A549 (cell line): Measurements from ENCODE around the gene CISH. TPM values are rescaled to one million over a fixed set of nuclear protein-coding genes. Genes with fewer than 3 reads are reported as not detected.

ENCODE experiments used
- ATAC-seq, 2 experiments: fragments of 200-7000 bp in 1 of 2; fragments of >200 bp in 1 of 2; cut with Nextera tagmentation in 1 of 2; cut with Tn5 transposase in 1 of 2; 3 replicates each; pipeline versions ENCODE4 v1.8.0 to v1.9.1; 2018 to 2020; ENCODE audit warnings: mild to moderate bottlenecking in 1 of 2, moderate library complexity in 1 of 2
- CTCF ChIA-PET: fragments of 300-600 bp; sonication (Branson Sonifier 250); formaldehyde crosslinking; extraction: SDS; loops from one replicate; lab custom pipeline; 2021; ENCODE audit warnings: antibody characterized with exemption, inconsistent platforms; lab: Yijun Ruan, JAX
- POLR2A ChIA-PET: fragments of 350-600 bp; formaldehyde crosslinking; extraction: SDS; loops from one replicate; lab custom pipeline; 2021; ENCODE audit warnings: antibody characterized with exemption, inconsistent platforms; lab: Yijun Ruan, JAX
- DNase-seq, 2 experiments: peaks; one replicate each; pipeline versions ENCODE4 v3.0.0 to v3.0.0-alpha.2; 2011 to 2016; ENCODE audit warnings: low read depth in 1 of 2, low spot score in 1 of 2
- FAIRE-seq: peaks from 2 replicates; lab custom pipeline; 2011; peaks lifted over from hg19 to GRCh38; lab: Jason Lieb, UNC
- H3K27ac ChIP-seq, 2 experiments: fragments of >200 bp; sonication (Bioruptor Twin); formaldehyde crosslinking; 3 replicates each; pipeline ENCODE4 v1.5.1; 2016 to 2017
- H3K4me1 ChIP-seq: fragments of >200 bp; sonication (Bioruptor Twin); formaldehyde crosslinking; 3 replicates; pipeline ENCODE4 v1.6.1; 2016
- H3K4me2 ChIP-seq: fragments of >200 bp; sonication (Bioruptor Twin); formaldehyde crosslinking; 3 replicates; pipeline ENCODE4 v1.6.1; 2016
- H3K4me3 ChIP-seq: fragments of >200 bp; sonication (Bioruptor Twin); formaldehyde crosslinking; 3 replicates; pipeline ENCODE4 v1.5.1; 2016
- H3K9me3 ChIP-seq: fragments of >200 bp; sonication (Bioruptor Twin); formaldehyde crosslinking; 3 replicates; pipeline ENCODE4 v1.6.1; 2016
- CBX8 ChIP-seq: fragments of 200-600 bp; sonication (generic); IDR thresholded peaks from 2 replicates; pipeline ENCODE4 v1.6.1; 2016
- CHD2 ChIP-seq: fragments of 150-350 bp; IDR thresholded peaks from 2 replicates; pipeline ENCODE4 v1.6.1; 2014; ENCODE audit warnings: low read length; ENCODE audit not compliant: partially characterized antibody
- FOSL2 ChIP-seq, 2 experiments: fragments of 450-650 bp in 1 of 2; fragments of >200 bp in 1 of 2; sonication (Bioruptor Twin) in 1 of 2; formaldehyde crosslinking; IDR thresholded peaks; 2 replicates each; pipeline versions ENCODE4 v1.5.0 to v1.6.1; 2016 to 2020; ENCODE audit warnings: mild to moderate bottlenecking in 1 of 2, moderate library complexity in 1 of 2
- HEYL ChIP-seq: fragments of 250-450 bp; sonication (Bioruptor Pico); IDR thresholded peaks from 2 replicates; pipeline ENCODE4 v1.8.0; 2021; ENCODE audit warnings: mild to moderate bottlenecking, moderate library complexity
- MAZ ChIP-seq: fragments of 150-350 bp; IDR thresholded peaks from 2 replicates; pipeline ENCODE4 v1.6.1; 2014; ENCODE audit warnings: antibody characterized with exemption, low read depth, low read length, borderline replicate concordance
- NPAS2 ChIP-seq: fragments of 250-450 bp; sonication (Bioruptor Pico); IDR thresholded peaks from 2 replicates; pipeline ENCODE4 v1.8.0; 2022; ENCODE audit warnings: mild to moderate bottlenecking, moderate library complexity, borderline replicate concordance
- NR3C1 ChIP-seq: fragments of >200 bp; sonication (Bioruptor Twin); formaldehyde crosslinking; IDR thresholded peaks from 3 replicates; pipeline ENCODE4 v1.6.1; 2017
- PHF8 ChIP-seq: fragments of 200-600 bp; sonication (generic); IDR thresholded peaks from 2 replicates; pipeline ENCODE4 v1.6.1; 2016; ENCODE audit warnings: low read depth, mild to moderate bottlenecking, antibody characterized with exemption, moderate library complexity, borderline replicate concordance
- RAD21 ChIP-seq, 2 experiments: fragments of >200 bp in 1 of 2; sonication (Bioruptor Twin) in 1 of 2; formaldehyde crosslinking in 1 of 2; IDR thresholded peaks in 1 of 2; conservative IDR thresholded peaks in 1 of 2; 2 replicates in 1 of 2; 3 replicates in 1 of 2; pipeline ENCODE4 v1.6.1; 2012 to 2018; ENCODE audit warnings: inconsistent platforms in 1 of 2
- RARB ChIP-seq: fragments of 250-450 bp; sonication (Bioruptor Pico); IDR thresholded peaks from 2 replicates; pipeline ENCODE4 v1.8.0; 2021; ENCODE audit warnings: mild to moderate bottlenecking, moderate library complexity
- RFX5 ChIP-seq: fragments of 450-650 bp; IDR thresholded peaks from 2 replicates; pipeline ENCODE4 v1.7.1; 2014; ENCODE audit warnings: antibody characterized with exemption, mild to moderate bottlenecking, moderate library complexity
- SMC3 ChIP-seq: fragments of >200 bp; sonication (Bioruptor Twin); formaldehyde crosslinking; IDR thresholded peaks from 3 replicates; pipeline ENCODE4 v1.6.1; 2018; ENCODE audit warnings: inconsistent platforms
- ZC3H11A ChIP-seq: fragments of 450-650 bp; IDR thresholded peaks from 2 replicates; pipeline ENCODE4 v1.6.1; 2014; ENCODE audit warnings: antibody characterized with exemption, mild to moderate bottlenecking
- ZFP36 ChIP-seq: fragments of 450-650 bp; IDR thresholded peaks from 2 replicates; pipeline ENCODE4 v1.6.1; 2014; ENCODE audit warnings: borderline replicate concordance; ENCODE audit not compliant: partially characterized antibody
- ZNF302 ChIP-seq: fragments of 250-450 bp; sonication (Bioruptor Pico); IDR thresholded peaks from 2 replicates; pipeline ENCODE4 v1.9.0; 2021; ENCODE audit warnings: inconsistent platforms, mild to moderate bottlenecking, moderate library complexity
- ZSCAN20 ChIP-seq: fragments of 250-450 bp; sonication (Bioruptor Pico); IDR thresholded peaks from 2 replicates; pipeline ENCODE4 v1.8.0; 2022; ENCODE audit warnings: mild to moderate bottlenecking, moderate library complexity
- WGBS: methylation state at CpG from one replicate; pipeline ENCODE4 v1.1.6; 2017; ENCODE audit errors: missing lambda C conversion rate; 5-methylcytosine and 5-hydroxymethylcytosine counted together
- polyA plus RNA-seq, 4 experiments: library from polyadenylated mRNA; depleted of rRNA in 3 of 4; stranded (reverse); fragments of >200 nt; fragmentation: RNase III in 1 of 4; extraction: RNeasy Plus Mini Kit Qiagen cat#74134 plus additional on column Dnase treatment in 1 of 4; gene quantifications; 2 replicates in 3 of 4; 3 replicates in 1 of 4; pipeline ENCODE4 v1.2.3, GENCODE V29; 2011 to 2017
- TF ChIP-seq, protein P1 (sequence below): fragments of >200 bp; sonication (Bioruptor Twin); formaldehyde crosslinking; IDR thresholded peaks from 3 replicates; pipeline ENCODE4 v1.6.1; 2016
- TF ChIP-seq, protein P2 (sequence below): fragments of 150-350 bp; IDR thresholded peaks from 2 replicates; pipeline ENCODE4 v1.6.1; 2014; ENCODE audit warnings: low read depth, mild to moderate bottlenecking, low read length
- TF ChIP-seq, protein P3 (sequence below): fragments of >200 bp; sonication (Bioruptor Twin); formaldehyde crosslinking; IDR thresholded peaks from 3 replicates; pipeline ENCODE4 v1.5.1; 2016
- TF ChIP-seq, protein P4 (sequence below): fragments of 450-650 bp; IDR thresholded peaks from 2 replicates; pipeline ENCODE4 v1.6.1; 2014; ENCODE audit warnings: antibody characterized with exemption

Gene CISH
- polyA plus RNA-seq, 2 of the 4 experiments (the other 2 are of a cell fraction): 0.43 to 0.68 TPM

DNA sequence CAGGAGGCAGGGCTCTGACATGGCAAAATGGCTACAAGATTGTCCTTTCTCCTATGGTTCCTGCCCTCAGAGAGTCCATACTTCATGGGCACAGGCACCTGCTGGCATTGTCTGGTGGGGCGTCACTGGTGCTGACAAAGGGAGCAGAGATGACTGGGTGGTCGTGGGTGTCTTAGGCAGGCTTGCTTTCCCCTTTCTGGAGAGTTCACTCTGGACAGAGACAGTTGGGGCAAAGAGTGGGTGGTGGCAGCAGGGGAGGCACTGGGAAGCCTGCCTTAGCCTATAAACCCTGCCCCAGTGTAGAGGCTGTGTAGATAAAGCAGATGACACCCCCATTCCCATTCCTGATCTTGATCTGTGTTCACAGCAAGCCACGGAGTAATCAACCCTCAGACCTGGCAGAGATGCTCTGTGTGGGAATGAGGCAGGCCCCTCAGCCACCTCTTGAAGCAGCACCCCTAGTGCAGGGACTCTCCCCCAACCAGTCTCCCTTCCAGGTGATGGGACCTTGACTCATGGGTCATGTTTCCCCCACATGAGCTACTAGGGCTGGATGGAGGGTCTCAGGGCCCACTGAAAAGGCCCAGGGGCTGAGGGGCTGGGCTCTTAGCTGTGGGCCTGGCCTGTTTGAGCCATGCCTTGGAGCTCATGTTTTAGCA lies 42.5 kb upstream of the CISH start:
- POLR2A ChIA-PET: no interaction called here
- Histone ChIP-seq H3K4me2 (no peak overlapping the region), H3K4me1 (no peaks in the 10 kb centered on the region), H3K27ac (no peak overlapping the region), H3K9me3 (no peaks in the 10 kb centered on the region), H3K4me3 (no peak overlapping the region)
- FAIRE-seq (no peak), ATAC-seq (no peak), DNase-seq (no peak)
- CTCF ChIA-PET: interaction anchor here (1.3 to 2.2 kb wide), 5 partner anchors 9 to 39 kb away, joined by 3 to 22 read pairs (median 8); no protein-coding TSS in a partner anchor
- WGBS: 47% methylated on average over 3 of the region's 3 CpGs
- no peak for TF ChIP-seq ZSCAN20 (CRISPR knock-in tag)
- TF ChIP-seq ZFP36: no peak

DNA sequence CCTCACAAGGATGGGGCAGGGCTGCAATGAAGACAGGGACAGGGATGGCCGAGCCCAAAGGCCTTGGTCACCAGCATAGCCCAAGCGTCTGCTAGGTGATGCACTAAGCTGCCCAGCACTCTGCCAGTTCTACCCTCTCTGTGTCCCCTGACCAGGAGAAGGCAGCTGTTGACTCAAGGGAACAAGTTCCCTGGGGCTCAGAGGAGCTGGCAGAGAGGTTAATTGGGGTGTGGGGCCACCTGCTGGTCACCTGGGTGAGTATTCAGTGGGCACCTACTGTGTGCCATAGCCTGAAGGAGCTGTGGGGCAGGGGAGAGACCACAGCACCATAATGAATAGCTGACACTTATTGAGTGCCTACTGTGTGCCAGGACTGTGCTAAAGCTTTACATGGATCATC lies 41.1 kb upstream of the CISH start:
- DNase-seq: peak; percentile 16 to 18

DNA sequence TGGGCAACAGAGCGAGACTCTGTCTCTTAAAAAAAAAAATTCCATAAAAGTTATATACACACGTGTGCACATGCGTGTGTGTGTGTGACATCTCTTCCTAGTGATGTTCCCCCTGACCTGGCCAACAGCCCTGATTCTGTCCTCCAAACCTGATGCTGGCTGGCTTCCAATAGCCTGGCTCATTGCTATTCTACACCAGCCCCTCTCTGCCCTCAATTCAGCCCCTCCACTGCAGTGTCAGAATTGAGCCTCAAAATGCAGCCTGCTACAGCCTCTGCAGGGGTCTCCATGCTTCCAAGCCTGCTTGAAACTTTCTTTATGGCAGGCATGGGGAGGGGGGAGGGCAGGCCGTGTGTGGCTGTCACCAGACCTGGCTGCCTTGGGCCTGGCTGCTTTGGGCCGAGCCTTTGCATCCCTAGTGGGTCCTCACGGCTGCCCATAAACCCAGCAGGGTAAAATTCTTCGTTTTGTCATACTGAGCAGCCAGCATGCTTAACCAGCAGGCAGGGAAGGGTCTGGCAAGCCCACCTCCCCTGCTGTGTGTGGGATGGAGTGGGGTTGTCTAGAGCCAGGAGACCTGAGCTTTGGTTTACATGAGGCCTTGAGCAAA lies 40.5 kb upstream of the CISH start:
- TF ChIP-seq NPAS2 (CRISPR knock-in tag): no peak
- TF ChIP-seq ZNF302 (CRISPR knock-in tag): no peak
- TF ChIP-seq, protein P1, sequence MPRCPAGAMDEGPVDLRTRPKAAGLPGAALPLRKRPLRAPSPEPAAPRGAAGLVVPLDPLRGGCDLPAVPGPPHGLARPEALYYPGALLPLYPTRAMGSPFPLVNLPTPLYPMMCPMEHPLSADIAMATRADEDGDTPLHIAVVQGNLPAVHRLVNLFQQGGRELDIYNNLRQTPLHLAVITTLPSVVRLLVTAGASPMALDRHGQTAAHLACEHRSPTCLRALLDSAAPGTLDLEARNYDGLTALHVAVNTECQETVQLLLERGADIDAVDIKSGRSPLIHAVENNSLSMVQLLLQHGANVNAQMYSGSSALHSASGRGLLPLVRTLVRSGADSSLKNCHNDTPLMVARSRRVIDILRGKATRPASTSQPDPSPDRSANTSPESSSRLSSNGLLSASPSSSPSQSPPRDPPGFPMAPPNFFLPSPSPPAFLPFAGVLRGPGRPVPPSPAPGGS: no peak
- TF ChIP-seq CHD2: no peak
- TF ChIP-seq CBX8: no peak
- no peak for TF ChIP-seq ZC3H11A
- no peak for TF ChIP-seq NR3C1
- TF ChIP-seq FOSL2 (IDR thresholded peaks at IDR 0.05): no peak
- TF ChIP-seq FOSL2 (CRISPR knock-in tag; IDR thresholded peaks at IDR 0.05): no peak
- no peak for TF ChIP-seq ZSCAN20 (CRISPR knock-in tag)
- TF ChIP-seq MAZ: no peak
- H3K4me2 ChIP-seq: no peak overlapping the region
- 61% methylated on average over 6 of the region's 7 CpGs for WGBS
- no peaks in the 10 kb centered on the region for H3K9me3 ChIP-seq
- FAIRE-seq: no peak
- POLR2A ChIA-PET: no interaction called here
- H3K4me3 ChIP-seq: no peak overlapping the region
- H3K4me1 ChIP-seq: no peaks in the 10 kb centered on the region
- ATAC-seq: no peak
- DNase-seq: no peak
- no peak overlapping the region for H3K27ac ChIP-seq
- CTCF ChIA-PET: interaction anchor here (1.1 to 2.2 kb wide), 7 partner anchors 11 to 216 kb away, joined by 3 to 22 read pairs (median 4); no protein-coding TSS in a partner anchor

More for the DNA sequence above, 41.1 kb upstream of the CISH start:
- no peak overlapping the region for H3K4me2 ChIP-seq
- peak in 1 of 2 experiments; percentile 73; a peak in 3 of 6 replicates for ATAC-seq
- ChIA-PET CTCF (interaction anchor here (0.8 to 2.2 kb wide), 10 partner anchors 10 to 216 kb away, joined by 3 to 22 read pairs (median 4); no protein-coding TSS in a partner anchor), POLR2A (no interaction called here)
- H3K27ac ChIP-seq: no peak overlapping the region
- no peaks in the 10 kb centered on the region for H3K9me3 ChIP-seq
- H3K4me3 ChIP-seq: no peak overlapping the region
- TF ChIP-seq, protein P2, sequence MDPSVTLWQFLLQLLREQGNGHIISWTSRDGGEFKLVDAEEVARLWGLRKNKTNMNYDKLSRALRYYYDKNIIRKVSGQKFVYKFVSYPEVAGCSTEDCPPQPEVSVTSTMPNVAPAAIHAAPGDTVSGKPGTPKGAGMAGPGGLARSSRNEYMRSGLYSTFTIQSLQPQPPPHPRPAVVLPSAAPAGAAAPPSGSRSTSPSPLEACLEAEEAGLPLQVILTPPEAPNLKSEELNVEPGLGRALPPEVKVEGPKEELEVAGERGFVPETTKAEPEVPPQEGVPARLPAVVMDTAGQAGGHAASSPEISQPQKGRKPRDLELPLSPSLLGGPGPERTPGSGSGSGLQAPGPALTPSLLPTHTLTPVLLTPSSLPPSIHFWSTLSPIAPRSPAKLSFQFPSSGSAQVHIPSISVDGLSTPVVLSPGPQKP: no peak
- TF ChIP-seq, protein P3, sequence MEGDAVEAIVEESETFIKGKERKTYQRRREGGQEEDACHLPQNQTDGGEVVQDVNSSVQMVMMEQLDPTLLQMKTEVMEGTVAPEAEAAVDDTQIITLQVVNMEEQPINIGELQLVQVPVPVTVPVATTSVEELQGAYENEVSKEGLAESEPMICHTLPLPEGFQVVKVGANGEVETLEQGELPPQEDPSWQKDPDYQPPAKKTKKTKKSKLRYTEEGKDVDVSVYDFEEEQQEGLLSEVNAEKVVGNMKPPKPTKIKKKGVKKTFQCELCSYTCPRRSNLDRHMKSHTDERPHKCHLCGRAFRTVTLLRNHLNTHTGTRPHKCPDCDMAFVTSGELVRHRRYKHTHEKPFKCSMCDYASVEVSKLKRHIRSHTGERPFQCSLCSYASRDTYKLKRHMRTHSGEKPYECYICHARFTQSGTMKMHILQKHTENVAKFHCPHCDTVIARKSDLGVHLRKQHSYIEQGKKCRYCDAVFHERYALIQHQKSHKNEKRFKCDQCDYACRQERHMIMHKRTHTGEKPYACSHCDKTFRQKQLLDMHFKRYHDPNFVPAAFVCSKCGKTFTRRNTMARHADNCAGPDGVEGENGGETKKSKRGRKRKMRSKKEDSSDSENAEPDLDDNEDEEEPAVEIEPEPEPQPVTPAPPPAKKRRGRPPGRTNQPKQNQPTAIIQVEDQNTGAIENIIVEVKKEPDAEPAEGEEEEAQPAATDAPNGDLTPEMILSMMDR: peak; percentile 24; the same call in 1 of the 3 replicates
- TF ChIP-seq PHF8 (no peak), RAD21 (conservative IDR thresholded peaks at IDR 0.05 in 1 of 2, IDR thresholded peaks at IDR 0.05 in 1 of 2) (peak; percentile 32 to 48; a peak in 4 of 5 replicates), ZSCAN20 (CRISPR knock-in tag) (no peak), RFX5 (no peak), SMC3 (peak; percentile 26; the same call in 2 of the 3 replicates), HEYL (CRISPR knock-in tag) (no peak), RARB (CRISPR knock-in tag) (no peak)
- TF ChIP-seq, protein P4, sequence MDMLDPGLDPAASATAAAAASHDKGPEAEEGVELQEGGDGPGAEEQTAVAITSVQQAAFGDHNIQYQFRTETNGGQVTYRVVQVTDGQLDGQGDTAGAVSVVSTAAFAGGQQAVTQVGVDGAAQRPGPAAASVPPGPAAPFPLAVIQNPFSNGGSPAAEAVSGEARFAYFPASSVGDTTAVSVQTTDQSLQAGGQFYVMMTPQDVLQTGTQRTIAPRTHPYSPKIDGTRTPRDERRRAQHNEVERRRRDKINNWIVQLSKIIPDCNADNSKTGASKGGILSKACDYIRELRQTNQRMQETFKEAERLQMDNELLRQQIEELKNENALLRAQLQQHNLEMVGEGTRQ: no peak
- TF ChIP-seq, all 56 proteins: peak for 3
- no peak for FAIRE-seq
- no peaks in the 10 kb centered on the region for H3K4me1 ChIP-seq
- 60% methylated on average over 2 of the region's 2 CpGs for WGBS
